ENCODE data around the gene SMARCD3.

- TF ChIP-seq FOXM1 (IDR thresholded peaks at IDR 0.05; ENCODE audit: borderline replicate concordance) (no peak), BHLHE40 (IDR thresholded peaks at IDR 0.05; ENCODE audit: borderline replicate concordance) (no peak), ELF4 (IDR thresholded peaks at IDR 0.05) (no peak), SP1 (IDR thresholded peaks at IDR 0.05) (no peak), SUZ12 (IDR thresholded peaks at IDR 0.05) (no peak), HDGF (IDR thresholded peaks at IDR 0.05; ENCODE audit: borderline replicate concordance) (no peak), FOXK2 (IDR thresholded peaks at IDR 0.05) (no peak)
Observed at GRCh38 chr7:151271699-151272355, 23.3 kb upstream of the SMARCD3 start.

Measured in HEK293T (cell line).